ENCODE results near the gene AOX1. TPM values are rescaled to one million over a fixed set of nuclear protein-coding genes. Genes with fewer than 3 reads are reported as not detected.

AOX1 gene
- total RNA-seq, 1 experiment from 2014 or later: 0.71 TPM

DNA sequence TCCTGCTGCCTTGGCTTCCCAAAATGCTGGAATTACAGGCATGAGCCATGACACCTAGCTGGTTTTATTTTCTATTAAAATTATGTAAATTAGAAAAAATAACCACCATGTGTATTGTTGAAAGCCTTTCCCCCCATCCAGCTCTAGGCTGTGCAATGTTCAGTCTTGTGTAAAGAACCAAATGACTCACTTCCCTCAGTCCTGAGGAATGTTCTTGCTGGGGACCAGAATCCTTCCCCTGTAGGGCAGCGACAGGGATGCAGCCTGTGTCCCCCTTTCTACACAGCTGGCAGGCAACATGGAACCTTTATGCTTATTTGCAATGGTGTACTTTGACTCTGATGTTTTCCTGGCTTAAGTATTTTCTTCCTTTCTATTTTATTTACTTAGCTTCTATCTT, 29.4 kb downstream of the AOX1 start:
- Histone ChIP-seq H3K27me3 (ENCODE audit: insufficient read depth, low read length) (no peaks in the 10 kb centered on the region), H3K9me3 (ENCODE audit: control insufficient read depth in 1 of 2, insufficient read depth in 1 of 2, low read depth in 1 of 2, low read length in 2 of 2) (no peaks in the 10 kb centered on the region), H3K4me1 (ENCODE audit: control insufficient read depth in 1 of 2, insufficient read depth in 2 of 2, low read length in 2 of 2) (peaks cover 0 to 7% of the 10 kb centered on the region in 2 experiments; a peak in 2 of 4 replicates), H3K4me2 (ENCODE audit: low read length) (peak overlapping the region; percentile 13; the same call in 1 of the 2 replicates), H3K9ac (ENCODE audit: low read length) (no peak overlapping the region), H3K9me2 (ENCODE audit: insufficient read depth) (no peaks in the 10 kb centered on the region), H3K79me2 (ENCODE audit: insufficient read depth, low read length) (no peaks in the 10 kb centered on the region), H3K36me3 (ENCODE audit: control insufficient read depth in 1 of 2, insufficient read depth in 2 of 2, low read length in 2 of 2) (no peaks in the 10 kb centered on the region), H3K27ac (ENCODE audit: low read depth, low read length) (no peak overlapping the region), H2AFZ (ENCODE audit: low read depth, low read length, poor library complexity, severe bottlenecking) (no peak overlapping the region), H4K20me1 (ENCODE audit: insufficient read depth) (no peaks in the 10 kb centered on the region), H3K4me3 (replicated peaks in 1 of 2; ENCODE audit: low read depth in 1 of 2, low read length in 2 of 2) (no peak overlapping the region)
- intact Hi-C loops (cut with micrococcal nuclease): no loop called here
- ChIA-PET POLR2A (no interaction called here), CTCF (interaction anchor here (1.4 kb wide), 1 partner anchor 13 kb away, joined by 3 read pairs; no protein-coding TSS in a partner anchor), RAD21 (ENCODE audit: low non-redundant PET in 1 of 2, low total read pairs in 2 of 2, uncharacterized antibody in 2 of 2, unreplicated experiment in 2 of 2) (no interaction called here)
- ATAC-seq: peak; percentile 90
- BruUV-seq (replicated peaks): no TSS peak
- DNase-seq (ENCODE audit: low read depth, low spot score): no peak
- TF ChIP-seq CEBPB (IDR thresholded peaks at IDR 0.05; ENCODE audit: low read depth) (no peak), REST (IDR thresholded peaks at IDR 0.05; ENCODE audit: low read depth) (no peak), CTCF (IDR thresholded peaks at IDR 0.05 in 2 of 3, conservative IDR thresholded peaks at IDR 0.05 in 1 of 3; ENCODE audit: borderline replicate concordance in 1 of 3, insufficient read depth in 1 of 3, low read depth in 2 of 3, low read length in 2 of 3) (no peak), FOSL1 (IDR thresholded peaks at IDR 0.05; ENCODE audit: low read depth) (no peak), RAD21 (IDR thresholded peaks at IDR 0.05; ENCODE audit: low read depth) (no peak), SP1 (IDR thresholded peaks at IDR 0.05; ENCODE audit: low read depth) (no peak), CBX3 (IDR thresholded peaks at IDR 0.05; ENCODE audit: low read depth) (no peak), ZBTB33 (IDR thresholded peaks at IDR 0.05; ENCODE audit: extremely low read depth, insufficient replicate concordance, low read length) (no peak), EZH2phosphoT487 (IDR thresholded peaks at IDR 0.05; ENCODE audit: borderline replicate concordance) (no peak), POLR2A (IDR thresholded peaks at IDR 0.05; ENCODE audit: borderline replicate concordance, extremely low read depth, insufficient read depth, insufficient read length) (no peak), POLR2AphosphoS5 (IDR thresholded peaks at IDR 0.05; ENCODE audit: low read depth, low read length) (no peak), TCF7L2 (IDR thresholded peaks at IDR 0.05; ENCODE audit: borderline replicate concordance, extremely low read depth, insufficient read depth, insufficient read length) (no peak), SRF (IDR thresholded peaks at IDR 0.05; ENCODE audit: low read depth) (no peak)
- TF ChIP-seq, protein P1, sequence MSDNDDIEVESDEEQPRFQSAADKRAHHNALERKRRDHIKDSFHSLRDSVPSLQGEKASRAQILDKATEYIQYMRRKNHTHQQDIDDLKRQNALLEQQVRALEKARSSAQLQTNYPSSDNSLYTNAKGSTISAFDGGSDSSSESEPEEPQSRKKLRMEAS (IDR thresholded peaks at IDR 0.05): no peak
- TF ChIP-seq, protein P2, sequence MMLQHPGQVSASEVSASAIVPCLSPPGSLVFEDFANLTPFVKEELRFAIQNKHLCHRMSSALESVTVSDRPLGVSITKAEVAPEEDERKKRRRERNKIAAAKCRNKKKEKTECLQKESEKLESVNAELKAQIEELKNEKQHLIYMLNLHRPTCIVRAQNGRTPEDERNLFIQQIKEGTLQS (IDR thresholded peaks at IDR 0.05): no peak
